ENCODE results near the gene ZNF697. TPM values are rescaled to one million over a fixed set of nuclear protein-coding genes. Genes with fewer than 3 reads are reported as not detected.

ZNF697 gene
- total and polyA plus RNA-seq, 2 donors (not counting 1 experiment from before 2014, with no cell fraction given), result not detected

DNA sequence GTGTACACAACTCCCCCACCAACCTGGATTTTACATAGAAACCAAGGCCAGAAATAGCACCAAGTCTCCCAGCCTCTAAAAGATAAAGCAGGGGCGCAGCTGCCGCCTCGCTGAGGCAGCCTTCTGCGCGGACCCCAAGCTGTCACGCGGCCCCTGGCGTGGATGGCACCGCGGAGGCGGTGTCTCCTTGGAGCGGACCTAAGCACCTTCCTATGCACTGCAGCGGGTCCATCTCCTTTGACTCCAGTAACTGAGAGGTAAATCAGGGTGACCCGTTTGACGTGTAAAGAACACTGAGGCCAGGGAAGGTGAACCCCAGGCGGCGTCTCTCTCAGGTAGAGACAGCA is 17.0 kb downstream of the ZNF697 start:
- H2AFZ ChIP-seq (ENCODE audit: insufficient read depth, low read depth, low read length, poor library complexity, severe bottlenecking), result no peak overlapping the region
- peaks cover 0 to 47% (median 19%) of the 10 kb centered on the region in 4 experiments for H3K27me3 ChIP-seq (replicated peaks in 1 of 4; ENCODE audit: control extremely low read depth in 1 of 4, control insufficient read depth in 3 of 4, insufficient read depth in 4 of 4, low read length in 3 of 4)
- DNase-seq, result no peak
- H3K4me3 ChIP-seq (ENCODE audit: control extremely low read depth in 1 of 5, extremely low read depth in 1 of 5, insufficient read depth in 1 of 5, low read depth in 2 of 5, low read length in 4 of 5), result no peak overlapping the region
- TF ChIP-seq, protein P1, sequence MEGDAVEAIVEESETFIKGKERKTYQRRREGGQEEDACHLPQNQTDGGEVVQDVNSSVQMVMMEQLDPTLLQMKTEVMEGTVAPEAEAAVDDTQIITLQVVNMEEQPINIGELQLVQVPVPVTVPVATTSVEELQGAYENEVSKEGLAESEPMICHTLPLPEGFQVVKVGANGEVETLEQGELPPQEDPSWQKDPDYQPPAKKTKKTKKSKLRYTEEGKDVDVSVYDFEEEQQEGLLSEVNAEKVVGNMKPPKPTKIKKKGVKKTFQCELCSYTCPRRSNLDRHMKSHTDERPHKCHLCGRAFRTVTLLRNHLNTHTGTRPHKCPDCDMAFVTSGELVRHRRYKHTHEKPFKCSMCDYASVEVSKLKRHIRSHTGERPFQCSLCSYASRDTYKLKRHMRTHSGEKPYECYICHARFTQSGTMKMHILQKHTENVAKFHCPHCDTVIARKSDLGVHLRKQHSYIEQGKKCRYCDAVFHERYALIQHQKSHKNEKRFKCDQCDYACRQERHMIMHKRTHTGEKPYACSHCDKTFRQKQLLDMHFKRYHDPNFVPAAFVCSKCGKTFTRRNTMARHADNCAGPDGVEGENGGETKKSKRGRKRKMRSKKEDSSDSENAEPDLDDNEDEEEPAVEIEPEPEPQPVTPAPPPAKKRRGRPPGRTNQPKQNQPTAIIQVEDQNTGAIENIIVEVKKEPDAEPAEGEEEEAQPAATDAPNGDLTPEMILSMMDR (IDR thresholded peaks at IDR 0.05), result no peak
- no peak for TF ChIP-seq EZH2 (IDR thresholded peaks at IDR 0.05; ENCODE audit: borderline replicate concordance, insufficient read depth, low read depth, low read length, poor library complexity, severe bottlenecking)
- CTCF ChIA-PET, result no interaction called here
- H3K27ac ChIP-seq (ENCODE audit: low read length in 2 of 2), result no peak overlapping the region
- no peak overlapping the region for H3K4me2 ChIP-seq (replicated peaks; ENCODE audit: low read depth, low read length, poor library complexity, severe bottlenecking)
- no peaks in the 10 kb centered on the region for H4K20me1 ChIP-seq (ENCODE audit: control insufficient read depth, insufficient read depth, low read length, poor library complexity, severe bottlenecking)
- H3K9me3 ChIP-seq (ENCODE audit: control extremely low read depth in 1 of 3, control insufficient read depth in 2 of 3, insufficient read depth in 1 of 3, low read length in 2 of 3), result peaks cover 0 to 3% (median 0%) of the 10 kb centered on the region in 3 donors
- no peak overlapping the region for H3K9ac ChIP-seq (ENCODE audit: low read length)
- ATAC-seq (ENCODE audit: low read depth), result no peak
- peaks cover 73% of the 10 kb centered on the region for H3K27me3 Mint-ChIP-seq
- no peaks in the 10 kb centered on the region for H3K36me3 ChIP-seq (replicated peaks in 1 of 2; ENCODE audit: control extremely low read depth in 1 of 2, control insufficient read depth in 1 of 2, extremely low read depth in 1 of 2, insufficient read depth in 2 of 2, low read length in 1 of 2)
- intact Hi-C loops (cut with micrococcal nuclease), result no loop called here
- 60% methylated on average over 17 of the region's 17 CpGs for WGBS (ENCODE audit: insufficient coverage)
- H3K4me1 ChIP-seq (ENCODE audit: control insufficient read depth in 2 of 2, insufficient read depth in 2 of 2, low read length in 2 of 2), result no peaks in the 10 kb centered on the region
- H3K4me3 Mint-ChIP-seq, result no peak overlapping the region
- no peaks in the 10 kb centered on the region for H3K4me1 Mint-ChIP-seq
- no peaks in the 10 kb centered on the region for H3K9me3 Mint-ChIP-seq (ENCODE audit: insufficient read depth)
- no peak overlapping the region for H3K27ac Mint-ChIP-seq
- POLR2A ChIA-PET, result no interaction called here
- no peaks in the 10 kb centered on the region for H3K79me2 ChIP-seq (ENCODE audit: control insufficient read depth, insufficient read depth, low read length)

DNA sequence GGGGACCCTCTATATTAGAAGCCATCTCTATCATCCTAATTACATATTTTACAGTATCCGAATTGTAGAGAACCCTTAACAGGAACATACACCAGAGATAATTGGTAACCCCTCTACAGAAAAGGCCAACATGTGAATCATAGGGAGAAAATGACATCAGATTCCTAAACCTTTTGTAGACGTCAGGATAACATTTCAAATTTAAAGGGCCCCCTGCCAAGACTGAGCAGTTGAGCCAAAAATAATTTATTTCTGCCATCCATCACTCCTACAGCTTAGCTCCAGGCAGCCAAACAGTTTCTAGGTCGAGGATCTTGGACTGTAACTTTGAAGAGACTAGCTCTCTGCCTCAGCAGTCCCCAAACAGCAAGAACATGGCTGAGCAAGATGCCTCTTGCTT is 21.2 kb downstream of the ZNF697 start:
- Histone ChIP-seq H2AFZ (ENCODE audit: insufficient read depth, low read depth, low read length, poor library complexity, severe bottlenecking) (no peak overlapping the region), H3K4me3 (ENCODE audit: control extremely low read depth in 1 of 5, extremely low read depth in 1 of 5, insufficient read depth in 1 of 5, low read depth in 2 of 5, low read length in 4 of 5) (no peak overlapping the region), H3K27ac (ENCODE audit: low read length in 2 of 2) (no peak overlapping the region), H3K4me1 (ENCODE audit: control insufficient read depth in 2 of 2, insufficient read depth in 2 of 2, low read length in 2 of 2) (no peaks in the 10 kb centered on the region), H3K4me2 (replicated peaks; ENCODE audit: low read depth, low read length, poor library complexity, severe bottlenecking) (no peak overlapping the region), H3K9ac (ENCODE audit: low read length) (no peak overlapping the region), H3K27me3 (replicated peaks in 1 of 4; ENCODE audit: control extremely low read depth in 1 of 4, control insufficient read depth in 3 of 4, insufficient read depth in 4 of 4, low read length in 3 of 4) (peaks cover 0 to 36% (median 12%) of the 10 kb centered on the region in 4 experiments), H3K9me3 (ENCODE audit: control extremely low read depth in 1 of 3, control insufficient read depth in 2 of 3, insufficient read depth in 1 of 3, low read length in 2 of 3) (peaks cover 0 to 17% (median 0%) of the 10 kb centered on the region in 3 donors), H4K20me1 (ENCODE audit: control insufficient read depth, insufficient read depth, low read length, poor library complexity, severe bottlenecking) (no peaks in the 10 kb centered on the region), H3K79me2 (ENCODE audit: control insufficient read depth, insufficient read depth, low read length) (no peaks in the 10 kb centered on the region), H3K36me3 (replicated peaks in 1 of 2; ENCODE audit: control extremely low read depth in 1 of 2, control insufficient read depth in 1 of 2, extremely low read depth in 1 of 2, insufficient read depth in 2 of 2, low read length in 1 of 2) (no peaks in the 10 kb centered on the region)
- CTCF ChIA-PET, result no interaction called here
- H3K9me3 Mint-ChIP-seq (ENCODE audit: insufficient read depth), result no peaks in the 10 kb centered on the region
- H3K4me1 Mint-ChIP-seq, result no peaks in the 10 kb centered on the region
- intact Hi-C loops (cut with micrococcal nuclease), result no loop called here
- peaks cover 41% of the 10 kb centered on the region for H3K27me3 Mint-ChIP-seq
- TF ChIP-seq, protein P1 (IDR thresholded peaks at IDR 0.05), result no peak
- TF ChIP-seq EZH2 (IDR thresholded peaks at IDR 0.05; ENCODE audit: borderline replicate concordance, insufficient read depth, low read depth, low read length, poor library complexity, severe bottlenecking), result no peak
- no peak overlapping the region for H3K27ac Mint-ChIP-seq
- H3K4me3 Mint-ChIP-seq, result no peak overlapping the region
- DNase-seq, result no peak
- WGBS (ENCODE audit: insufficient coverage), result 74% methylated on average over 3 of the region's 3 CpGs
- no peak for ATAC-seq (ENCODE audit: low read depth)
- POLR2A ChIA-PET, result no interaction called here

Measured in B cell (primary cell).